GM21737 (cell line): Measurements from ENCODE around the gene KCNAB2.

Source experiments
- ATAC-seq: cut with Tn5 transposase; IDR thresholded peaks from one replicate; pipeline ENCODE4 v1.9.1; 2021; ENCODE audit warnings: mild to moderate bottlenecking, moderate library complexity; ENCODE audit not compliant: unreplicated experiment

KCNAB2 gene

DNA sequence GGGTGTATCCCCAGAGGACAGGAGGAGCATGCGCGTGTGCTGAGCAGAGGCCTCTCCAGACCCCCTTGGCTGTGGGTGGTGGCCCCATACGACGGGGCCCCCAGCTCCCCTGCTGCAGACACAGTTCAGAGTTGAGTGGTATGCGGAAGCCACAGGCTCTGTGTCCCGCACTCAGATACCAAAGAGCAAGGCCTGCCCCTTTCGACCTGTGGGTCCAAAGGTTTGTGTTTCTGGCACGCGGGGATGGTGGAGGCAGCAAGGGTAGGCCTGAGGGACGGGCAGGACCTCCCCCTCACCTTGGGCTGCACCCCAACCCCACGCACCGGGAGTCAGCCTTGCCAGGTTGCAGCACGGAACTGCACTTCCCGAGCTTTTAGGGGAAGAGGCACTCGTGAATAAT lies at the start of gene KCNAB2:
TSS of gene KCNAB2 (plus strand) at position 328 of the 400 bp plus-strand sequence. CDS start 5,649 bp downstream, outside the sequence.
- ATAC-seq = no peak

DNA sequence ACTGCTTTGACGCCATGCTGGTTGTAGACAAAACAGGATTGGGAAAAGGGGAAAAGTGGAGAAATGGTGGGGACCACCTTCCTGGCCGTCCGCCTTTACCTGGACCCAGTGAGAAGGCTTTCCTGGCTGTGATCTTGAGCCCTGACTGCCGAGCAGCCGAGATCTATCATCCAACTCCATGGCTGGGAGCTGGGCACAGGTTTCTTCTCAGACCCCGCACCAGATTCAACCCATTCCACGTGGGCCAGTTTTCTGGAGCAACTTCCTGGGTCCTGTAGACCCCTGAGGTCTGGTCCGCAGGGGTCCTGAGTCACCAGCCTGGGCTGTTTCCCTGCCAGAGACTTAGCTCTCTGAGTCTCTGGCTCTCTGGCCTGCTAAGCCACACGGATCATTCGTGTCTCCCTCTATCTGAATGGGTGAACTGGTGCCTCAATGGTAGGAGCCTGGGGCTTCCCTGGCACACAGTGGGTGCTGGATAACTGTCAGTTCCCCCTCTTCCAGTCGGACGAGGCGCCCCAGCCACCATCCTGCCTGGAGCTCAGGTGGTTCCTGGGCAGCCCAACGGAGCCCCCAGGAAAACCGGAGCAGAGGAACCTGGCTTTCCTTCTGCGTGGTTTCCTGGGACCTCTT lies 48.9 kb upstream of the KCNAB2 start:
- ATAC-seq = no peak

DNA sequence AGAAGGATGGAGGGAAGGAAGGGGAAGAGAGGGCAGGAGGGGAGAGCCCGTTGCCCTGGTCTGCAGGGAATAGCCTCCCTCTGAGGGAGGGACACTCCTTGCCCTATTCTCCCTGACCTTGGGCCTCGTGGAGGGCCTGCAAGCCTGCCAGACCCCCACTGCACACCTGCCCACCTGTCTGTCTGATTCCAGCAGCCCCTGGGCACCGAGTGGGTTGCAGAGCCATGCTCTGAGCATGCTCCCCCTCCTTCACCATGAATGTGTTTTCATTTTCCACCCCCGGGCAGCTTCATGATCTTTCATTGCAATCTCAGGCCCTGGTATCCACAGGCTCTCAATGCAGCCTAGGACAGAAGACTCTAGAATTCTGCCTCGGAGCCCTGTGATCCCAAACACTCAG lies 48.4 kb upstream of the KCNAB2 start:
- no peak for ATAC-seq

DNA sequence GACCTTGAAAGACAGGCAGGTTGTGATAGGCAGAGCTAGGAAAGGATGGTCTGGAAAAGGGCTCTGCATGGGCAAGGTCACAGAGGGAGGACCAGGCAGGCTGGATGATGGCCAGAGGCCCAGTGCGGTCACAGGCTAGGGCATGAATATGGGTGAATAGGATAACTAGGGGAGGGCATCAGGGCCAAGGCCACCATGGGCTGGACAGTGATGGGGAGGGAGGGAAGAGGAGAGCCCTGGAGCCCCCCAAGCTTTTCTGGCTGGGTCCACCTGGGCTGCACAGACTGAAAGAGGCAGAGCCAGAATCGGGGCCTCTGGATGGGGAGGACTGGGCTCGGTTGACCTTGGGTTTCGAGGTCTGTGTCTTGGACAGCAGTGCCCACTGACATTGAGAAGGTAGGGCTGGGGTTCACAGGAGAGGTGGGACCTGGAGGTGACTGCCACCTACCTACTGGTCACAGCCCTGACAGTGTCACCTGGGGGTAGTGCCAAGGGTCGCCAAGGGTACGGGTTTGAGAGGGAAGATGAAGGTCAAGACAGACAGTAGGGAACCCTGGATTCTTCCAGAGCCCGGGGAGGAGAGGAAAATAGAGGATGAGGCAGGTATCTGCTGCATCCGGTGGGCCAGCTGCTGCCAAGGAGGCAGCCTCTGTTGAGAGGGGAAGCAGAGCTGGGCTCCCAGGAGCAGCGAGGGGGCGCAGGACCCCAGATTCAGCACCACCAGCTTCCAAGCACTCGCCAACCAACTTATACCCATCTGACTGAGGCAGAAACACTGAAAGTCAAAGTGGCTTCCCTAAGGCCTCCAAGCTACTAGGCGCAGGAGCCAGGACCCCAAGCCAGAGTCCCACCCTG lies 47.4 kb upstream of the KCNAB2 start:
- no peak for ATAC-seq

DNA sequence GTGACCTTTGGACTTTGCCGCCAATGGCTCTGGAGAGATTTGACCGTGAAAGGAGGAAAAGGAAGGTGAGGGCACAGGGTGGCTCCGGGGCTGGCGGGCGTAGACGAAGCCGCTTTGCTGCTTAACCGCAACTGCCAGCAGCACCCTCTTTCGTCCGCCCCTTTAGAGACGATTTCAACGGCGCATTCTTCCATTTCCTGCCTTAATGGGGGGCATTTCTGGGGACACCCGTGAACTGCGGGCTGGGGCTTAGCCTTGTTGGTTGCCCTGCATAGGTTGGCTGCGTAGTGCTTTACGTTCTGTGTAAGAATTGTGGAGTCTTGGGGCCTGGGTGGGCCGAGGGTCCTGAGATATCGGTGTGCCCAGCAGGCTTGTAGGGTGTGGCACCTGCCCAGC lies 46.8 kb upstream of the KCNAB2 start:
- no peak for ATAC-seq

DNA sequence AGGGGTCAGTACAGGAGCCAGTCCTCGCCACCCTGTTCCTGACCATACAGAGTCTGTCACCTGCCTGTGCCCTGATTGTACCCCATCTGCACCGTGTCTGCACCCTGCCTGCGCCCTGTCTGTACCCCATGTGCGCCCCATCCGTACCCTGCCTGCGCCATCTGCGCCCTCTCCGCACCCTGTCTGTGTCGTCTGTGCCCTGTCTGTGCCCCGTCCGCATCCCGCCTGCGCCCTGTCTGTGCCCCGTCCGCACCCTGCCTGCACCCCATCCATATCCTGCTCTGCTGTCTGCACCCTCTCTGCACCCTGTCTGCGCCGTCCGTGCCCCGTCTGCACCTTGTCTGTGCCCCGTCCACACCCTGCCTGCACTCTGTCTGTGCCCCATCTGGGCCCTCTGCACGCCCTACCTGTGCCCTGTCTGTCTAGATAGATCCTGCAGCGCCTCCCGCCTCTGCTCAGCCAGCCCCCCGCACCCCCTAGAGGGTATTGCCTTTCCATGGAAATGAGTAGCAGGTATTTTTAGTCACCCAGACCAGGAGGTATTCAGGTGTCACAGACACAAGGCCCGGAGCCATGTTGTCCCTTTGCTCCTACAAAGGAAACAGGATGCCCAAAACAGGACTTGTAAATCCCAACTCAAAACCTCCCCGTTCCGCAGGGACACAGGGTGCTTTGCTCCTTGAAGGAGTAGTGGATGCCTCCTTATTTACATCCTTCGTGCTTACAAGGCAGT lies 45.8 kb upstream of the KCNAB2 start:
- no peak for ATAC-seq

DNA sequence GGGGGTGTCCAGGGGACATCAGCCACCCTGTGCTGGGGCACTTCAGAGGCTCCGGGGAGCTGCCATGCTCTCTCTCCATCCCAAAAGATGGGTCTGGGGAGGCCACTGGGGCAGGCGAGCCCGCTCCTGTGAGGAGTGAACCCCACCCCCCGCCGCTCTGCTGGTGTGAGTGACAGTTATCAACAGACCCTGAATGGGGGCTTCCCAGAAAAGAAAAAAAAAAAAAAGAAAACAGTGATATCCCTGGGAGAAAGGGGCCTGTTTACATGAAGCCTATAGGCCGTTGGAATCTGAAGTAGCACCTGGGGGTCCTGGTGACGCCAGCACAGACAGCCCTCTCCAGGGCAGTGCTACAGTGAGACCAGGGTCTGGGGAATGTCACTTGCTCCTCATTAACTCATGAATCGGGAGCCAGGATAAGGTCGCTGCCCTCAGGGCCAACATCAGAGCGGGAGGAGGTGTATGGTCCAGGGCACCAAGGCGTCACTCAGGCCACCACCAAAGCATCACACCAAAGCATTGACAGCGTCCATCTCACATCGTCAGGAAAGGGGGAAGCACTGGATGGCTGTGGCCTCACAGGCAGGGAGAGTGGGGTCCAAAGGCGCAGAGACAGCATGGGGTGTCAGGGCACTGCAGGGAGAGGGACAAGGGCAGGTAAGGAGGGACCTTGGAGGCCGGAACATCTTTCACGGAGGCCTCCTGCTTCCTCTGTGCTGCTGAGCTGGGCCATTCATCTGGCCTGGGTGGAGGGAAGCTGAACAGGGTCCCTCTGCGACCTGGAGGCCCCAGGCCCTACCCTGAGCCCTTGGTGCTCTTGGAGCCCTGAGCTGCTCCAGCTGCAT lies 45.0 kb upstream of the KCNAB2 start:
- ATAC-seq = no peak

DNA sequence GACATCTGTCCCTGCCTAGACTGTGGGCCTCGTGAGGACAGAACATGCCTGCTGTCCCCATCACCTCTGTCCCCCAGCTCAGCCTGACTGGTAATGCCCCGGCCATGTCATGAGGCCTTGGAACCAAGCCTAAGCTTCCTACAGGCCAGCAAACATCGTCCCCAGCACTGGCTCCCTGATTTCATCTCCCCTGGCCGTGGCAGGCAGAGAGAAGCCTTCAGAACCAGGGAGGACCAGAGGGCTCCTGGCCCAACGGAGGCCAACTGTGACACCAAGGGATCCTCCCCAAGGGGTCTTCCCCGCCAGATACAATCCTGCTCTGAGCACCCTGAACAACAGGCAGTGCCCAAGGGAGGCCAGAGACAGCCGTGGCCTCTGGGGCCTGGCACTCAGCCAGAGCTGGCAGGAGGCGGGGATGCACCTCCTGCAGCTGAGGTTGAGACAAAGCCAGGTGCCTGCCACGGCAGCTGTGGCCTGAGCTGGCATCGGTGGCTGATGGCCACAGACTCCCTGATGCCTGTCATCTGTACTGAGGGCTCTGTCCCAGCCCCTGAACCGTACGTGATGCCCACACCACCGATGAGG lies 43.6 kb upstream of the KCNAB2 start:
- no peak for ATAC-seq

DNA sequence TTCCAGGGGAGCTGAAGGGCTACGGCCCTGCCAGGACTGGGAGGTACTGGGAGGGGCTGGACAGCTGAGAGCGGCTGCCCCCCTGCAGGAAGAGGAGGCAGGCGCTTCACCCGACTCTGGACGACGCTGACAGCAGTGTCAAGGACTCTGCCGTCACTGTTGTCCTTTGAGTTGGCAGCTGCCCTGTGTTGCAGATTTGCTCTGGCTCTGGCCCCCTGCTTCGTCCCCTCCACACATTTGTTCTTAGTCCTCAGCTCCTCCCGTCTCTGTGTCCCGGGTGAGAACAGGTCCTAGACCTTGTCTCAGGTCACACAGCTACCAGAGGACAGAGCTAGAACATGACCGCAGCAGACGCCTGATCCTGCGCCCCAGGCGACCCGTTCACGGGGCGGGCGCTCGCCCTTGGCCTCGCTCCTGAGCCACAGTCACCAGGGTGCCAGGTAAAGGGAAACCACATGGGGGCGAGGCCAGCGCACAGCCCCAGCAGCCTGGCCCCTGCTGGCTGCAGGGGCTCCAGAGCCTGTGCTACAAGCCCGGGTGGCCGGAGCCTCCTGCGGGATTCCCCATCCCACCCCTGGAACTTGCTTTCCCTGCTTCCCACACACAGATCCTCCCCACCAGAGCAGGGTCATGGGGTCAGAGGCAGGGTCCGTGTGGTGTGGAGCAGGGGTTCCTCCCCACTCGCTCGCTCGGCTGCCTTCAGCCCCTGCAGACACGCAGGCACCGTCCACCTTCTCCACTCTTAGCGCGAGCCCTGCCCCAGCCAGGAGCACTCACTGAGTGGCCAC lies 42.8 kb upstream of the KCNAB2 start:
- no peak for ATAC-seq

DNA sequence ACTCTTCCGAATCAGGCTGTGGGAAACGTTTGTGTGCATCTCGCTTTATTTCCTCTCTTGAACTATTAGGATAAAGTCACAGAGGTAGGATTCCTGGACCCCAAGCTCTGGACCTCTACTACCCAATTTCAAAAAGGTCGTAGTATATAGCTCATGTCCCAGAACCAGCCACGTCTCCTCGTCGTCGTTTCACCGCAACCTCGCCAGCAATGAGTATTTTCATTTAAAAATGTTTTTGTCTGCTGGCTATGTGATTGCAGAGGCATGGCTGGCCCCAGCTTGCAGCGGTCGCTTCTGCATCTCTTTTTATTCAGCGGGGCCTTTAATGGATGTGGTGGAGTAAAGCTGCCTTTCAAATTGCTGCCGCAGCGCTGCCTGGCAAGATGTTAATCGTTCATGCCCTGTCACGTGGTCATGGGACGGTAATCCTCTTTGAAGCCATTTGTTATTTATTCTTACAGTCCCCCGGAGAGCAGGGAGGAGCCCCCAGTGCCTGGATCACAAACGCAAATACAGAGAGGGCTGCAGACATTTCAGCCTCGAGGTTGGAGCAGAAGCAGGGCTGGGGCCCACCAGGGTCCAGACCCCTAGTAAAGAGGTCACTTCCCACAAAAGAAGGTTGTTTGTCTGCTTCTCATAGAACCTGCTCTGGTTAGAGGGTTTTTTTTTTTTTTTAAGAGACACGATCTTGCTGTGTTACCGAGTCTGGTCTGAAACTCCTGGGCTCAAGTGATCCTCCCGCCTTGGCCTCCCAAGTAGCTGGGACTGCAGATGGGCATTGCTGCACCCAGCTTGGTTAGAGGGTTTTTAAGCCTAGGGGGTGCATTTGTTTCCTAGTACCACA lies 41.9 kb upstream of the KCNAB2 start:
- no peak for ATAC-seq

DNA sequence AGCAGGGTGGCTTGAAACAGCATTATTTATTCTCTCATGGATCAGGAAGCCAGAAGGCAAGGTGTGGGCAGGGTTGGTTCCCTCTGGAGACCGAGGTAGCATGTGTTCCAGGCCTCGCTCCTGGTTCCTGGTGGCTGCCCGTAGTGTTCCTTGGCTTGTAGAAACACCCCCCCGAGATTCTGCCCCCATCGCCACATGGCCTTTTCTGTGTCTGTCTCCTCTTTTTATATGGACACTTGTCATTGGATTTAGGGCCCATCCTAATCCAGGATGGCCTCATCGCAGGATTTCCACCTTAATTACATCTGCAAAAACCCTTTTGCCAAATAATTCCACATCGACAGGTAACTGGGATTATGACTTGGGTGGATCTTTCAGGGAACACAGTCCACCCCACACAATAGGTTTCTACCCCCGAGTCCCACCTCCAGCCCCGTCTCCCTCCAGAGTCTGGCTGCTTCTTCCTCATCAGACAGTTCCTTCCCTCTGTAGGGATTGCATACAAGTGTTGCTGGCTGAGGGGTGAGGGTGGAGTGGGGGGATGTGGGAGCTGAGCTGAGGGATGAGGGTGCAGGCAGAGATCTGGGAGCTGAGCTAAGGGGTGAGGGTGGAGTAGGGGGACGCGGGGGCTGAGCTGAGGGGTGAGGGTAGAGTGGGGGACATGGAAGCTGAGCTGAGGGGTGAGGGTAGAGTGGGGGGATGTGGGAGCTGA lies 41.1 kb upstream of the KCNAB2 start:
- no peak for ATAC-seq

DNA sequence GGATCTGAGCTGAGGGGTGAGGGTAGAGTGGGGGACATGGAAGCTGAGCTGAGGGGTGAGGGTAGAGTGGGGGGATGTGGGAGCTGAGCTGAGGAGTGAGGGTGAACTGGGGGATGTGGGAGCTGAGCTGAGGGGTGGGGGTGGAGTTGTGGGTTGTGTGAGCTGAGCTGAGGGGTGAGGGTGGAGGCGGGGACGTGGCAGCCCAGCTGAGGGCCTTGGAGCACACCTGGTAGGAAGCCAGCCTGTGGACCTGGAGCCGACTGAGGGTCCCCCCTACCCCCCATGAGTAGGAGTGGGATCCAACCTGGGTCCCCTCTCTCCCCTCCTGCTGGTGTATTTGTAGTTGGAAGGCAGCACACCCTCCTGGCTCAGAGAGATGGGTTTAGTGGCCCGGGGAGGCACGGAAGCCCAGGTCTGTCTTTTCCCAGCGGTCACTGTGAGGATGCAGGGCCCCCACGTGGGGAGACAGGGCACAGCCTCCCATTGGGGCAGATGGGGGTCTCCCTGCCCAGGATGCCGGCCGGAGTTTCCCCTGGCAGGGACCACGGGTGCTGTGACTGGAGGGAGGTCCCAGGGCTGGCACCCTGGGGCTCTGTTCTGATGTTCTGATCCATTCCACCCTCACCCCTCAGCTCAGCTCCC lies 40.3 kb upstream of the KCNAB2 start:
- no peak for ATAC-seq

DNA sequence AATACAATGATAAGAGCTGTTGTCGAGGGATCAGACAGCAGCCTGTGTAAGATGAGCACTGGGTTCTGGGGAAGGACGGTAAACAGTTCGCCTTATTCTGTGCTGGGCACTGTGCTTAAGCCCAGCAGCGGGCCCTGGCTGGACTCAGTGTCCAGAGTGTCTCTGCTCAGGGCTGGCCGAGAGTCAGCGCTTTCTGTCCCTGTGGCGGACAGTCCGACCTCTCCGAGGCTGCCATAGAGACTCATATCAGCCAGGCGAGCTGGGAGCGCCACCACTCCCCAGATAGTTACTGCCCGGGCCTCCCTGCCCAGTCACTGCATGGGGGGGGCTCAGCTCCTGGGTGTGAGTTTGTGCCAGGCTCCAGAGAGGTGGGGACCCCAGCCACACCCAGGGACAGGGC lies 38.8 kb upstream of the KCNAB2 start:
- ATAC-seq = no peak

DNA sequence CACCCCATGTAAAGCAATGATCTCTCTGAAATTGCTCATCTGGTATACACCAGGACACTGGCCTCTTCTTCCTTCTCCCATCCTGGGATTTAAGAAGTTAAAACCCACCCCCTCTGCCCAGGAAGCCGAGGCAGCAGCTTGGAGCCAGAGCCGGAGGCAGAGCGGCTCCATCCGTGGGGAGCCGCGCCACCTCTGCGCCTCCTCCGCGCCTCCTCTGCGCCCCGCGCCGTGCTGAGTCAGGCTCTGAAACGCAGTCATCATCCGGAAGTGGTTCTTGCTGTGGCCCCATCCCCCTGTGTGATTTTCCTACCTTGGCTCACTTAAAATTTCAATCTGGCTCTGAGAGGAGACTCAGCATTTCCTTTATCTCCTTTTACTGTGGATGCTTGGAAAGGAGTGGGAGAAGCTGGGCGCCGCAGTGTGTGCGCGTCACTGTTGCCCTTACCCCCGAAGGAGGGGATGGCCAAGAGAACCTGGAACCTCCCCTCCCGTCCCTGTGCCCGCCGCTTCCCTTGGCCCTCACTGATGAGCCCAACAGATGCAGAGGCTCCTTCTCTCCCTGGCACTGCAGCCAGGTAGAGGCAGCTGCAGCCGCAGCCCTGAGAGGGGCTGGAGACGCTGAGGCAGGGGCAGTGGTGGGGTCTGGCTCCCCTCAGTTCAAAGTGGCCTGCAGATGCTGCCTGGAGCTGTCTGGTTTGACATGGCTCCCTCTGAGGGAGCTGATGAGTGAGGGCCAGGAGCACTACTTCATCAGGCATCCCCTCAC lies 38.2 kb upstream of the KCNAB2 start:
- ATAC-seq = no peak

DNA sequence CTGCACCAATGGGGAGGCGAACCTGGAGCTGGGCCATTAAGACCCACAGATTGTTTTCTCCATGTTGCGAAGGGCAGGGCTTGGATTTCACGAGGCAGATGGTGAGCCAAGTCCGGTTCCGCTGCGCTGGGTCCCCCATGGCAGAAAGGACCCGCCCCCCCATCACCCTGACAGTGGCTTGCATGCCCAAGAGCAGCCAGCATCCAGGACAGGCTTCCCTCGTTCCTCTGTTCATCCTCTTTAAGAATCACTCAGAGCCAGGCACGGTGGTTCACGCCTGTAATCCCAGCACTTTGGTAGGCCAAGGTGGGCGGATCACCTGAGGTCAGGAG lies 37.6 kb upstream of the KCNAB2 start:
- no peak for ATAC-seq

DNA sequence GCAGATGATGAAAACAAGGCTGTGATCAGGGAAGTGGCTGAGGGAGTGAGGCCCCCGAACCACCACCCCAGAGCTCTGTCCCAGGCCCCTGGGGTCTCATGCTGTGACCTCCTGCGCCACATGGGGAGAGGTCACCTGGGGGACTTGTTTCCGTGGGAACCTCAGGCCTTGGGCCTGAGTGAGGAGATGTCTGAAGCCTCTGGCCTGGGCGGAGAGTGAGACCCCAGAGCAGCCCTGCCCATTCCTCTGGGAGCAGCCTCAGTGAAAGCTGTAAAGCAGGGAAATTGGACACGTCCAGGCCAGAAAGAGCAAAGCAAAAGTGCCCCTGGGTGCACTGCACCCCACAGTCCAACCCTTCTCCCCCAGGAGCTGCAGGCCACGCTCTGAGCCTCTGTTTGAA lies 37.0 kb upstream of the KCNAB2 start:
- ATAC-seq = no peak
